NOMO-1 (cell line): ENCODE measurements around the gene KRTAP21-1.
"Not testable (repeated sequence)": the region's sequence is repeated elsewhere in the genome, so short reads cannot be mapped to it uniquely, and the experiment has no call there.

Experiments used
- DNase-seq, 2 experiments: peaks; one replicate each; lab custom pipeline; 2025; ENCODE audit not compliant: unreplicated experiment in 2 of 2; lab: John Stamatoyannopoulos, UW

The KRTAP21-1 gene

DNA sequence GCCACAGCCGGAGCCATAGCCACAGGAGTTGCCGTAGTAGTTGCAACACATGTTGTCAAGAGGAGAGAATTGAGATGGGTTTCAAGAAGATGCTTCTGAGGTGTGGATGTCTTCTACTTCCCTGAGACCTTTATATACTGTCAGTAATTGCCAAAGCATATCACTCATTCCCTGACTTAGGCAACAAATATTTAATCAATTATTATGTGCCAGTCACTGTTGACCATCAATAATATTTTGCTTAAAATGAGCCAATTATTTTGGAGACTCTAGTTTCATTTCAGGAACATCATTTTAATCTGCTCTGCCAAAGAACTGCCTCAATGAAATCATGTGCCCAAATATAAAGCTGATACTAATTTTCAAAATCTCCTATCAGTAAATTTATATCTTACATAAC lies at the start of gene KRTAP21-1:
Gene KRTAP21-1, minus strand, starts transcription at position 101 of the 400 bp plus-strand sequence. Its CDS starts 50 bp downstream, at position 51.
- DNase-seq, result not testable (repeated sequence)

GRCh38 chr21:30800605-30801004 lies 45.4 kb upstream of the KRTAP21-1 start:
- DNase-seq, result no peak

DNA sequence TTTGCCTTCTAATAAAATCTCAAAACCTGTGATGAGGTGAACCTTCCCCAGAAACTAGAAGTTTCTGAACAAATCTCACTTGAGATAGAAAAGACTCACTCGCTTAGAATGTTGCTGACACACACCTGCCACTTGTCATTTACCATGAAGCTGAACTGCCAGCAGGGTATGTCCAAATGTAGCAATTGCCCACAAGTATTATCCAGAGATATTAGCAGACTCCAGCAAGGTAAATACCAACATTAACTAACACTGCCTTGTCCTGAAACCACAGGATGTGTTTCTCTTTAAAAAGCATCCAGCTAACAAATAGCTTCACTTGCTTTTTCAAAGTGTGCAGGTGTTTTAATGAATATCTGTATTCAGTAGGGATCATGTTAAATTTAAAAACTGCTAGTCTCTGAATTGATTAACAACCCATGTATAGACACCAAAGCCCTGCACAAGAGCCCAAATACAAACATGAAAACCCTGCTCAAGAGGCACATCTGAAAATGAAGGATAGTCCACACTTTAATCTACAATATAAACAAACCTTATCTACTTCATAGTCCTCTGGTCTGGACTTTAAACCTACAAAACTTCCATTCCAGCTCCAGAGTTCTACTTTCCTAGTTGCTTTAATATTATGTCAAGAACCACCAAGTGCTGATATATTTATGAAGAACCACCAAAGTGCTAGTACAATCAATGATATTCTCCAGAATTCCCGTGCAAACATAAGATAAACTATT lies 38.5 kb upstream of the KRTAP21-1 start:
- DNase-seq, result no peak

DNA sequence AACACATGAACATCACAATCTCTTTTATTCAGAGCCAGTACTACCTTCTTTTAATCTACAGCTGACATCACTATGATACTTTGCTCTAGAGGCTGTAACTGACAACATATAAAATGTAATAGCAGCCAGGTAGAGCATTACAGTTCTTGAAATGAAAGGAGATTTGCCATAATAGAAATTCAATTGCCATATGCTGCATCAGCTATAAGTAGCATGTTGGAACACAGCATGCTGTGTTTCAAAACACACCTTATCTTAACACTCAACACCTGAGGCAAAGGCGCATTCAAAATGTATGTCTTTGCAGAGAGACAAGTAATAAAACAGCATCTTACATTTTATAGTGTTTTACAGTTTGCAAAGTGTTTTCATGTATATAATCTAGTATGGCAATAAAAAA lies 24.0 kb upstream of the KRTAP21-1 start:
- no peak for DNase-seq

- no peak for DNase-seq
Measured at GRCh38 chr21:30769724-30770431, 14.7 kb upstream of the KRTAP21-1 start.

- DNase-seq, result no peak
Measured at GRCh38 chr21:30760776-30761175, 5.5 kb upstream of the KRTAP21-1 start.

GRCh38 chr21:30758306-30758705 lies 3.1 kb upstream of the KRTAP21-1 start:
- no peak for DNase-seq

DNA sequence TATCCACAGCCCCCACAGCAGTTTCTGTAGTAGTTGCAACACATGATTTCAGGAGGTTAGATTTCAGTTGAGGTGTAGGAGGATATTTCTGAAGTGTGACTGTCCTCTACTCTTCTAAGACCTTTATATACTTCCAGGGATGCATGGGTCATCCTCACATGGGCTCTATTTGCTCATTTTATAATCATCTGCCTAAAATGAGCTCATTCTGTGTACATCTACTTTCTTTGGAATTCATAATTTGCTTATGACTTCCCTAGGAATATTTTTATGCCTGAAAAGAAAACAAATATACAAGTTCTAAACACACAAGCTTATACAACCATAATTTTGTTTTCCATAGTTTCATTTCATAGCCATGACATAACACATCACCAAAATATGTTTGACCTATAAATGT lies 8.1 kb downstream of the KRTAP21-1 start, which contains the start of gene KRTAP21-2:
Gene KRTAP21-2, minus strand, starts transcription at position 101 of the 400 bp plus-strand sequence. Its CDS starts 57 bp downstream, at position 44.
- DNase-seq, result no peak

- DNase-seq, result no peak
Measured at GRCh38 chr21:30740462-30740861, 14.8 kb downstream of the KRTAP21-1 start.

- DNase-seq, result no peak
Measured at GRCh38 chr21:30733026-30733425, 22.2 kb downstream of the KRTAP21-1 start.

- no peak for DNase-seq
Measured at GRCh38 chr21:30726726-30727125, 28.5 kb downstream of the KRTAP21-1 start.

- DNase-seq, result no peak
Measured at GRCh38 chr21:30719401-30719800, 35.8 kb downstream of the KRTAP21-1 start.

- DNase-seq, result no peak
Measured at GRCh38 chr21:30718239-30718909, 36.9 kb downstream of the KRTAP21-1 start, which contains the start of gene KRTAP21-3. Gene KRTAP21-3 (minus strand): TSS chr21:30718777. CDS start chr21:30718759, 18 bp downstream.

GRCh38 chr21:30717105-30717504 lies 38.1 kb downstream of the KRTAP21-1 start:
- no peak for DNase-seq

- no peak for DNase-seq
Measured at GRCh38 chr21:30714946-30715345, 40.3 kb downstream of the KRTAP21-1 start.

DNA sequence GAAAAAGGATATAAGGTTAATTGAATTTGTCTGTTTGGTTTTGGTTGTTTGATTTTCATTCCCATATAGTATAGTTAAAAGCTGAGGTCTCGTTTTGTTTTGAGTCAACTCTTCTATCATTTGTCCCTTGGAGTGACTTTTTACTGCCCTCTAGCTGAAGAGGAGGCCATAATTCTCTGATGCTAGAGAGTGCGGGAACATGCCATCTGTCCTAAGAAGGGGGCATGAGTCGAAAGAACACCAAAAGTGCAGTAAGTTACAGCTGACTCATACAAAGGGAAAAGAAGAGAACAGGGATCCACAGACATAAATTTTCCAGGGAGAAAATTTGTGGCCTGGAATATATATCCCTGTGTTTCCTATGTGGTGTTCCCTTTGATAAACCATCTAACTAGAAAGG lies 40.8 kb downstream of the KRTAP21-1 start:
- DNase-seq, result no peak

GRCh38 chr21:30713766-30714165 lies 41.5 kb downstream of the KRTAP21-1 start:
- DNase-seq, result no peak

DNA sequence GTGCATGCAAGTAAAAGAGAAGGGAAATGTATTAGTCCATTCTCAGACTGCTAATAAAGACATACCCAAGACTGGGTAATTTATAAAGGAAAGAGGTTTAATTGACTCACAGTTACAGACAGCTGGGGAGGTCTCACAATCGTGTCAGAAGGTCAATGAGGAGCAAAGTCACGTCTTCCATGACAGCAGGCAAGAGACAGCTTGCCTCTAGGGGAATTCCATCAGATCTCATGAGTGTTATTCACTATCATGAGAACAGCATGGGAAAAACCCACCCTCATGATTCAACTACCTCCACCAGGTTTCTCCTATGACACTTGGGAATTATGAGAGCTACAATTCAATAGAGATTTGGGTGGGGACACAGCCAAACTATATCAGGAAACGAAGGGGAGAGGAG lies 44.7 kb downstream of the KRTAP21-1 start:
- DNase-seq, result no peak

GRCh38 chr21:30707409-30707808 lies 47.8 kb downstream of the KRTAP21-1 start:
- DNase-seq, result no peak
